Measurements from ENCODE around the gene EYS.

Gene EYS

DNA sequence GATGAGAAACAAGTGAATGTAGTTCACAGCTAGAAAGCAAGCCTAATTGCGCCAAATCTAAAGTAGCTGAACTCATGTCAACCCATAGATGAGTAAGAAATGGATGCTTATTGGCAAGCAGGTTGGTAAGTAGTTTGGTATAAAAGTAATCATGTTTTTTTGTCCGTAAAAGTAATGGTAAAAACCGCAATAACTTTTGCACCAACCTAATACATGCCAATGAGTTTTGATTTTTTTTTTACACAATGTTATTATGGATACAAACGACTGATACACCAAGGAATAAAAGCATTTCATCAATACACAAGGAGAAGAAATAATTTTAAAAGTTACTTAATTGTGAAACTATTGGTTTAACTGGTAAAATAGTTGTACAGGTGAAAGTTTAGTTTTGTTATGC is 977.5 kb downstream of the EYS start:
- no peak for DNase-seq

DNA sequence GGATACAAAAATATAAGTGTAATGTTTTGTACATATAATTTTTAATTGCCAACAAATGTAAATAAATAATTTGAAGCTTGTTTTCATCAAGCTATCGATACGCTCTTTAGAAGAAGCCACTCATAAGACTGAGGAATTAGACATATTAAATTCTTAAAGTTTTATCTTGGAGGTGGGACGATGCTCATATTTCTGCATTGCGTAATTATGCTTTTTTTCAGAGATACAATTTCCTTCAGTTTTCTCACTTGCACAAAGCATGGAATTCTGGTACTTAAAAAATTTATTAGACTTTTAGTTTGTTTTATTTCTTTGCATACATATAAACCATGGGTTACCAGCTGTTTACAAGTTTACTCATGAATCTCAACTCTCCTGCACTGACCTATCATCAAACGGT is 980.0 kb downstream of the EYS start:
- DNase-seq = no peak

DNA sequence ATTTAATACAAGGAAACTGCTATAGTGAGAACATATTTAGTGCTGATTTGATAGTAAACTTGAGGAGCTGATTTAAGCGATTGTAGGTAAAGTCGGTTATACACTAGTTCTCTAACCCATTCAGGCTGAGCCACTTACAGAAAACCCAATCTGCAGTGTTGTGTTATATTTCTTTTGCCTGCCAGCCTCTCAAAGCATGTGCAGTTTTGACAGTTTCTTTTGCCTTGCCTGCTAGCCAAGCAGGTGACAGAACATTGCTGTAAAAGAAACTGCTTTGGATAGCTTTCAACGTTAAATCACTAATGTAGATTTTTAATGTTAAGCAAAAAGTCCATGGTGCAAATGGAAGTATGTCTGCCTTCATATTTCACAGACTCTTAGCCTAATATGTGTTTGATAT is 982.9 kb downstream of the EYS start:
- DNase-seq = no peak

DNA sequence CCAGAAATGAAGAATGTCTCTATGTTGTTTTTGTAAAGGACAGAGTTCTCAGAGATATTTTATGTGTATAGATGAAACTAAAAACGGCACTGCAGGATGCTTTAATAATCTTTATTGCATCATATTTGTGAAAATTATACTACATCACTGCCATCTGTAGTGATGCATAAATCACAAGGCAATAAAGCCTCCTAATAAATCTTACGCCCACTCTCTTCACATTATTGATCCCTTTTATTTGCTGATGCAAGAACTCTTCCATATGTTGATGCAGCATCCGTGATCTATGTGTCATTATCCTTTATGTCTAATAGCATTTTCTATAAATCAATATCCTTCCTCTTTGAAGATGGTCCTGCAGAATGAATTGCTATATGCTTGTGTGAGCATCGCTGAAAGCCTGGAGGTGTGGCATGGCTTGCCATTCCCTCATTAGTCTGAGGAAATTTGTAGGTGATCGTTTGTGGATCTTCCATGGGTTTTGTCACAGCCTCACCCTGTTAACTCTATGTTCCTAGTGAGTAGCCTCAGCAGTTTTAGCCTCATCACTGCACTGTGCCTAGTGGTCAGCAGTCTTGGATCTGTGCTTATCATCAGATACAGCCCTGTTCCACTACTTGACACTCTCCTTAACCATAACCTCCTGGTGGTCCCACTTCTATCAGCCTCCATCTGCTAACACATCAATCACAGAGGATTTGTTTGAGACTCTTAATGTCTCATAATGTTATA is 983.5 kb downstream of the EYS start:
- DNase-seq = no peak

DNA sequence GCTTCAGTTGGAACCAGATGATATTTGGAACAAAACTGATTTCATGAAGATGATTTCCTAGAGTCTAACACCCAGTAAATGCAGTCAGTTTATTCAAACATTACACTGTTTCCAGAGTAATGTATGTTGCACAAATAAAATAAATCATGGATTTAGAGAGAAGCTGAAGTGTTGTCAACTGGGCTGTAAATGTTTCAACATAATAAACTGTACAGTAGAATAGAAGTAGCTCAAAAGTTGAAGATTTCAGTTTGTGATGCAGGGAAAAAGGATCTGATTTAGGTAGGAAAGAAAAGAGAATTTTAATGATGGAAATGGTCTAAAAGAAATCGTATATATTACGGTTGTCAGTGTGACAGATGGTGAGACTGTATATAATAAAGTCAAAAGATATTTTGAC is 985.2 kb downstream of the EYS start:
- no peak for DNase-seq

DNA sequence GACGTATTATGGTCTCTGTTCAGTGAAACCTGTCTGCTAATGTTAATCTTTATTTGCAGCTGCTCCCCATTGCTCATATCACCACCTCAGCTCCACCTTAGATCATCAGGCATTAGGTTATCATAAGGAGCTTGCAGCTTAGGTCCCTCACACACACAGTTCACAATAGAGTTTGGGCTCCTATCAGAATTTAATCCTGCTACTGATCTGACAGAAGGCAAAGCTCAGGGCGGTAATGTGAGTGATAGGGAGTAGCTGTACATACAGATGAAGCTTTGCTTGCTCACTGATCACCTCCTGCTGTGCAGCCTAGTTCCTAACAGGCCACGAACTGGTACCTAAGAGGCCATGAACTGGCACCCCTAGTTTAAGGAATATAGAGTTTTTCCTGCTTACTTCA is 989.7 kb downstream of the EYS start:
- no peak for DNase-seq

GRCh38 chr6:64715624-64716023 is 991.4 kb downstream of the EYS start:
- DNase-seq = no peak

- no peak for DNase-seq
These were observed 993.0 kb downstream of the EYS start for GRCh38 chr6:64714073-64714472.

GRCh38 chr6:64713175-64713574 is 993.9 kb downstream of the EYS start:
- DNase-seq = no peak

DNA sequence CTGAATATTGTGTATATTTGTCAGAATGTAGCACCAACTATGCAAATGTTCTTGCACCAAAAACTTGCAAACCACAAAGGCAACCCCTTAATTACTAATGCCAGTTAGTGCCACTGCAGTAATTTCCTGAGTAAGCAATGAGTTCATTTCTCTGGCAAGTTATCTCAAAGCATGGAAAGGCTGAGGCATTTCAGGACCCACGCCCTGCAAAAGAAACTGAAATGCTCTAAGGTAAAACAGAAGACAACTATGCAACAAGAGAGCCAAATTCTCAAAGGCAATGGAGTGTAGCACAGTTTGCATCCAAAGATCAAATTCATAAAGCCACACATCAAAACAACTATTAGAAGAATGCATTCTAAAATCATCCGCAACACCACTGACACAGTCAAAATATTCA is 994.4 kb downstream of the EYS start:
- DNase-seq = no peak

DNA sequence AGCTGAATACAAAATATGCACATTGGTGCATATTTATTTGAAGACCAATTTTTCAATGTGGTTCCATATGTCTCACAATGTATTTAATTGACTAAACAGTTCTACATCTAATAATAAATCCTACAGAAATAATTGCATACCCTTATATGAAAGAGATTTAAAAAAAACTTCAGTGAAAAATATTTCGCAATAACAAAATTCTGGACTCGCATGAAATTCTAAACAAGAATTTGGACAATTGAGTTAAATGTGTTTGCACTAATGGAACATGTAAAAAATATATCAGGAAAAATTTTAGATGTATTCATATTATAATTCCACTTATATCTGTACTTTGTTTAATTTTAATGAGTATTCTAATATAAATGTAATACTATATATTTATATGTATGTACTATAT is 1003.1 kb downstream of the EYS start:
- DNase-seq = no peak

GRCh38 chr6:64696053-64696452 is 1011.0 kb downstream of the EYS start:
- DNase-seq = no peak

DNA sequence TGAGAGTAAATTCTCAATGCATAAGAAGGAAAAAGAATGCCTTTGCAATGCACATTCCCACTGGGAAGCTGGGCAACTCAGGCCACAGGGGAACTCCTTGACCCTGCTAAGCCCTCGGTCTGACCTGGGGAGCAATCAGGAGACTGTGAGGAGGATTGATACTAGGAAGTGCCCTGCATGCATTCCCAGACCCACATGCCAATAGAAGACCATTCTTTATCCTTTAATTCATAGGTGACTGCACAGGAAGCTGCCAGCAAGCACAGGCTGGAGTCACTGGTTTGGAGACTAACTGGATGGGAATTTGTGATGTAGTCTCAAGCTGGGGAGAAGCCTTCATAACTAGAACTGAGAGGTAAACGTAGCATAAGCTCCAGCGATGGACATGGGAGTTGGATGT is 1012.7 kb downstream of the EYS start:
- DNase-seq = no peak

- DNase-seq = no peak
These were observed 1016.0 kb downstream of the EYS start for GRCh38 chr6:64691064-64691463.

DNA sequence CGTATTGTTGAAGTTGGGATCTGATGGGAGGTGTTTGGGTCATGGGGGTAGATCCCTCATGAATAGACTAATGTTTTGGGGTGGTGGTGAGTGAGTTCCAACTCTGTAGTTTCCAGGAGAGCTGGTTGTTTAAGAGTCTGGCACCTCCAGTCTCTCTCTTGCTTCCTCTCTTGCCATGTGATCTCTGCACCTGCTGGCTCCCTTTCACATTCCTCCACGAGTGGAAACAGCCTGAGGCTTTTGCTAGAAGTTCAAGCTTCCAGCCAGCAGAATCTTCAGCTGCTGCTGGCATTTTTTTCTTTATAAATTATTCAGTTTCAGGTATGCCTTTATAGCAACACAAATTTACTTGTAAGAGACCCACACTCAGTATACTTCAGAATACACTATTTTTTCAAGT is 1021.6 kb downstream of the EYS start:
- no peak for DNase-seq

DNA sequence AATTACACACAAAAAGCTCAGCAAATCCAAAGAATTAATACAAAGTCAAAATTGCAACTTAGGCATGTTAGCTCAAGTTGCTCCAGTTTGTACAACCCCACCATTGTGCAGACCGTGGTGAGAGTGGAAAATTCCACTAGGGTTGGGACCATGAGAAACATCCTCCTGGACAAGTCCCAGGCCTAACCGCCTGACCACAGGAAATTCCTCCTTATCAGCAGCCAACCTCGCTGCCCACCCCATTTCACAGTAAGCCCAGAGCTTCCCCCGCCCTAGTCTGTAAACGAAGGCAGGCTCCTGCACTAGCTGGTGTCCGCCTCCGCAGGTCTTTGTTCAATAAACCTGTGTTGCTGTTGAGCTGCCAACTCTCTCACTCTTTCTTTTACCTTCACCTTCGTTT is 1023.3 kb downstream of the EYS start:
- DNase-seq = no peak

DNA sequence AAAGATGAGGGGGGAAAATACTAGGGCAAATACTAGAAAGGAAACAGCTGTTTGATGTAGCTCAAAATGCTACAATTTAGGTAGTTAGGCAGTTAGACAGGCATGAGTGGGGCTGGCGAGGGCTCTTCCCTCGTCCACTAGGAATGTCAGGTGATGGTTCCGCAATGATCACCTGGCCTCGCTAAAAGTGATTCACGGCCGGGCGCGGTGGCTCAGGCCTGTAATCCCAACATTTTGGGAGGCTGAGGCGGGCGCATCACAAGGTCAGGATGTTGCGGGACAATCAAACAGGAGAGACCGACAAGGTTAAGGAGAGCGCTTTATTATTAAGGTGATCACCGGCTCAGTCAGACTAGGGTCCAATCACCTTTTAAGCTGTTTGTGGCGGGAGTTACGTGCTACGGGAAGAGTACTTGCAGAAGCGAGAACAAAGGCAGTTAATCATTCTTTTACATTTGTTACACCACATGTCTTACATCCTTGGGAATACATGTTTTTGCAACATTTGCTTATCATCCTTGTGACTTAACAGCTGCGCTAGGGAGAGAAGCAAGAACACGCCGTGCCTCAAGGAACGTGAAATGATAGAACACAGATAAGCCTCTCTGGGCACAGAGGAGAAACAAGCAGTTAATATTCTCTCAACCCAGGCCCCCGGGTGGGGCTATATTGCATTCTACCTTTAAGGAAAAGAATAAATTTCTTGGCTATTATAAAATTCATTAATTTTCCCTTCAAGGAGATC is 1025.4 kb downstream of the EYS start:
- DNase-seq = no peak

- DNase-seq = no peak
These were observed 1026.6 kb downstream of the EYS start for GRCh38 chr6:64680446-64680845.

GRCh38 chr6:64679416-64679815 is 1027.6 kb downstream of the EYS start:
- no peak for DNase-seq

DNA sequence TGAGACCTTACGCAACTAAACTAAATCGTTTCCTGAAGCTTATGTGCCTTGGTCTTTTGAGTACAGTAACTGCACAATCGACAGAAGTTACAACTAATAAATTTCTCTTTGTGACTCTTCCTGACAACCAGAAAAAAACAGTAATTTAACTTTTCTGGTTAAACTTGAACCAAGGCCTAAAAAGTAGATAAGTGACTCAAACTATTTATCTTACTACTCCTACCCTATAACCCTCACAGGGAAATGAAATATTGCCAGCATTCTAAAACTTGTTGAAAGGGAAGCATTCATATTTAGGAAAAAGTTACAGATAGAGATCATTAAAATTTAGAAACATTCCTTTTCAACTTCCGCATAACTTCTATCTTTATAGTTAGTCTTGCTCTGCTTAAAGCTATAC is 1034.4 kb downstream of the EYS start:
- DNase-seq = no peak

- no peak for DNase-seq
These were observed 1034.9 kb downstream of the EYS start for GRCh38 chr6:64672131-64672530.

DNA sequence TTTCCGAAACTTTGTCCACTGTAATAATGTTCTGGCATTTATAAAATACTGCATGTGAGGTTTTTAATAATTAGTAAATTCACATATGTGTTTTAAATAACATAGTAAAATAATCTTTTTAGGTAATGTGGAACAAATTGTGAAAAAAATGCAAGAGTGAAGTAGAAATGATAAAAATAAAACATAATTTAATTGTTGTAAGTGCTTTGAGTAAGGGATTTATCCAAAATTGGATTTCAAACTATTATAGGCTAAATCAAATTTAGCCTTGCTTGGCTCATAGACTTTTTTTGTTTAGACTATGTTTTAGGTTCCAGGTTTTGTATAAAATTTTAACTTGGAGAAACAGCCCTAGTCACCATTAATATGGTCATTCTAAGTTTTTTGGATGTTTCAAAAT is 1041.9 kb downstream of the EYS start:
- no peak for DNase-seq

GRCh38 chr6:64664480-64664879 is 1042.5 kb downstream of the EYS start:
- no peak for DNase-seq
